K562 (cell line): ENCODE results near the gene PIGK. TPM values are rescaled to one million over a fixed set of nuclear protein-coding genes. Genes with fewer than 3 reads are reported as not detected.

Experiments used
- ADNP ChIP-seq: fragments of 200-800 bp; sonication (Bioruptor generic); IDR thresholded peaks from 2 replicates; pipeline ENCODE4 v1.6.1; 2016; ENCODE audit warnings: missing genetic modification characterization, missing compliant biosample characterization
- ARID2 ChIP-seq: fragments of 450-650 bp; IDR thresholded peaks from 2 replicates; pipeline ENCODE4 v1.6.1; 2017; ENCODE audit warnings: antibody characterized with exemption, mild to moderate bottlenecking
- E2F5 ChIP-seq: sonication (generic); formaldehyde crosslinking; IDR thresholded peaks from 2 replicates; pipeline ENCODE4 v1.8.0; 2022; ENCODE audit warnings: mild to moderate bottlenecking, missing genetic modification reagents
- LARP7 ChIP-seq: fragments of 450-650 bp; IDR thresholded peaks from 2 replicates; pipeline ENCODE4 v1.6.1; 2016
- MAX ChIP-seq: sonication (generic); formaldehyde crosslinking; IDR thresholded peaks from 2 replicates; pipeline ENCODE4 v1.9.0; 2022; ENCODE audit warnings: mild to moderate bottlenecking, missing genetic modification reagents
- MLLT1 ChIP-seq, 2 experiments: fragments of 450-650 bp; IDR thresholded peaks; 2 replicates each; pipeline ENCODE4 v1.6.1; 2016
- MYC ChIP-seq, 2 experiments: fragments of 250-450 bp in 1 of 2; sonication (Bioruptor Pico) in 1 of 2; IDR thresholded peaks; 2 replicates each; pipeline versions ENCODE4 v1.5.1 to v1.6.1; 2012 to 2021; ENCODE audit warnings: low read depth in 2 of 2, borderline replicate concordance in 1 of 2, improper control_type of control experiment in 1 of 2, low read length in 1 of 2, mild to moderate bottlenecking in 1 of 2, moderate library complexity in 1 of 2
- NCOA1 ChIP-seq: fragments of 450-650 bp; IDR thresholded peaks from 2 replicates; pipeline ENCODE4 v1.6.1; 2016; ENCODE audit warnings: low read depth
- NFIX ChIP-seq: fragments of 250-450 bp; sonication (Bioruptor Pico); IDR thresholded peaks from 2 replicates; pipeline ENCODE4 v1.4.0; 2020; ENCODE audit warnings: low read depth, mild to moderate bottlenecking, moderate library complexity
- POLR3G ChIP-seq: IDR thresholded peaks from 2 replicates; pipeline ENCODE4 v1.6.1; 2011; ENCODE audit not compliant: insufficient read length, insufficient replicate concordance; ENCODE audit errors: extremely low read depth
- PURB ChIP-seq: sonication (generic); formaldehyde crosslinking; IDR thresholded peaks from 2 replicates; pipeline ENCODE4 v1.9.0; 2021; ENCODE audit warnings: low read depth, mild to moderate bottlenecking, missing genetic modification reagents
- TARDBP ChIP-seq: fragments of 450-650 bp; IDR thresholded peaks from 2 replicates; pipeline ENCODE4 v1.6.1; 2016
- ZBTB11 ChIP-seq, 3 experiments: fragments of 200-800 bp in 1 of 3; fragments of 250-450 bp in 1 of 3; fragments of 450-650 bp in 1 of 3; sonication (Bioruptor Pico) in 1 of 3; sonication (Bioruptor generic) in 1 of 3; formaldehyde crosslinking in 1 of 3; IDR thresholded peaks; 2 replicates each; pipeline versions ENCODE4 v1.6.1 to v1.8.0; 2016 to 2022; ENCODE audit warnings: mild to moderate bottlenecking in 2 of 3, missing genetic modification characterization in 2 of 3, missing compliant biosample characterization in 1 of 3, moderate library complexity in 1 of 3
- ZBTB2 ChIP-seq: fragments of 450-650 bp; IDR thresholded peaks from 2 replicates; pipeline ENCODE4 v1.6.1; 2016; ENCODE audit warnings: antibody characterized with exemption
- ZBTB43 ChIP-seq: sonication (generic); formaldehyde crosslinking; IDR thresholded peaks from 2 replicates; pipeline ENCODE4 v1.8.0; 2023; ENCODE audit warnings: mild to moderate bottlenecking, missing genetic modification reagents
- ZNF655 ChIP-seq: fragments of 250-450 bp; sonication (Bioruptor Pico); IDR thresholded peaks from 2 replicates; pipeline ENCODE4 v1.5.0; 2021
- polyA plus RNA-seq, 8 experiments: library from polyadenylated mRNA; depleted of rRNA in 4 of 8; stranded (reverse) in 5 of 8; unstranded in 3 of 8; fragments of >200 nt; fragmentation: Nextera tagmentation in 2 of 8; fragmentation: Illumina TruSeq in 1 of 8; extraction: Ambion mirVana in 2 of 8; extraction: Trizol in 1 of 8; gene quantifications; 2 replicates each; pipeline versions ENCODE4 v1.2.1 to v1.2.3, GENCODE V29; 2011 to 2014; ENCODE audit warnings: inconsistent platforms in 1 of 8, missing spikeins in 1 of 8
- total RNA-seq, 7 experiments: library from RNA; depleted of rRNA in 6 of 7; stranded (reverse); fragments of >200 nt in 6 of 7; fragmentation: Illumina TruSeq in 2 of 7; extraction: Trizol in 2 of 7; gene quantifications; 2 replicates each; pipeline versions ENCODE4 v1.2.1 to v1.2.3, GENCODE V29; 2011 to 2021; ENCODE audit warnings: low replicate concordance in 1 of 7

PIGK gene
- total and polyA plus RNA-seq, 9 of the 15 experiments (the other 6 are each of a cell fraction or from before 2014, with no cell fraction given): 15.7 to 59.5 (median 29.9) TPM

GRCh38 chr1:77219166-77219887, at the start of gene PIGK (continued):
- TF ChIP-seq ADNP (tag): no peak
- TF ChIP-seq MLLT1 (IDR thresholded peaks at IDR 0.05): peak in 1 of 2 experiments; percentile 83; a peak in 2 of 4 replicates
- no peak for TF ChIP-seq ARID2
- TF ChIP-seq MAX (CRISPR knock-in tag): 0 out of 2 replicates have a peak, but pooled peaks have one; percentile 47
- no peak for TF ChIP-seq LARP7
- no peak for TF ChIP-seq E2F5 (CRISPR knock-in tag)
- no peak for TF ChIP-seq ZBTB2
- TF ChIP-seq NCOA1: no peak
- no peak for TF ChIP-seq ZBTB43 (CRISPR knock-in tag)
- TF ChIP-seq POLR3G: no peak
- peak; percentile 57 for TF ChIP-seq MYC (IDR thresholded peaks at IDR 0.05; ENCODE audit: low read depth, low read length)
- no peak for TF ChIP-seq MYC (CRISPR knock-in tag; IDR thresholded peaks at IDR 0.05; ENCODE audit: borderline replicate concordance, low read depth)
- TF ChIP-seq TARDBP: no peak
- TF ChIP-seq NFIX: no peak
- TF ChIP-seq PURB (CRISPR knock-in tag): no peak
- TF ChIP-seq ZNF655 (CRISPR knock-in tag): no peak
- no peak for TF ChIP-seq ZBTB11 (CRISPR knock-in tag; IDR thresholded peaks at IDR 0.05)
